Neural progenitor cell (in vitro differentiated cells): Measurements from ENCODE around the gene EHBP1.

Source experiments
- CTCF ChIP-seq: fragments of 200-600 bp; sonication (generic); IDR thresholded peaks from 2 replicates; pipeline ENCODE4 v1.5.1; 2017; ENCODE audit warnings: antibody characterized with exemption, mild to moderate bottlenecking
- EZH2phosphoT487 ChIP-seq: fragments of 200-600 bp; sonication (generic); IDR thresholded peaks from 2 replicates; pipeline ENCODE4 v1.6.1; 2017; ENCODE audit warnings: antibody characterized with exemption

DNA sequence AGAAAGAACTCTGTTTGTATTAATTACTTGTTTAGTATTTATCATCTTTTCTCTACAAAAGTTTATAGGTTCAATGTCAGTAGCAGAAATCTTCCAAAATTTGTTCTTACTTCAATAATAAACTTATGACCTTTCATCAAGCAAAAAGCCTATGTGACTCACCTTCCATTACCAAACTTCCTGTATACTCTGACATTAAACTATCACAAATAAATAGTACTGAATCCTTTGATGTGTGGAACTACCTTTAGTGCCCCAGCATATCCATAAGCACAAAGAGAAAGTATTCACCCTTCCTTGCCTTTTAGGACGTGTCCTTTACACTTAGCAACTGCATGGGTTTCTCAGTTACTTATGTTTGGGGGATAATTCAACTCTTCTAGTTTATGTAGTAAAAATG is 166.0 kb downstream of the EHBP1 start:
- TF ChIP-seq CTCF, result no peak
- TF ChIP-seq EZH2phosphoT487, result no peak
